GM12878 (cell line): Measurements from ENCODE around the gene MLLT3. TPM values are rescaled to one million over a fixed set of nuclear protein-coding genes. Genes with fewer than 3 reads are reported as not detected.

Experiments used
- ATAC-seq: fragments of 200-7000 bp; cut with Tn5 transposase; 3 replicates; pipeline ENCODE4 v1.9.1; 2020; ENCODE audit warnings: mild to moderate bottlenecking, moderate library complexity
- BruUV-seq: library from RNA; stranded (reverse); fragments of 400-500 nt; replicated peaks from 2 replicates; lab custom pipeline; 2021; lab: Mats Ljungman, UMichigan
- CTCF ChIA-PET: fragments of 300-600 bp; sonication (Branson Sonifier 250); formaldehyde crosslinking; extraction: SDS; loops from one replicate; lab custom pipeline; 2021; ENCODE audit warnings: inconsistent platforms; lab: Yijun Ruan, JAX
- POLR2A ChIA-PET: fragments of 350-600 bp; formaldehyde crosslinking; extraction: SDS; loops from one replicate; lab custom pipeline; 2021; ENCODE audit warnings: inconsistent platforms; lab: Charles Lee
- RAD21 ChIA-PET: fragments of 300-600 bp; sonication (Branson Sonifier 250); formaldehyde crosslinking; loops from one replicate; lab custom pipeline; 2023; ENCODE audit warnings: antibody characterized with exemption; ENCODE audit not compliant: unreplicated experiment; lab: Charles Lee
- SMC1A ChIA-PET: fragments of 300-600 bp; sonication (Branson Sonifier 250); formaldehyde crosslinking; loops from one replicate; lab custom pipeline; 2023; ENCODE audit not compliant: unreplicated experiment, uncharacterized antibody; lab: Charles Lee
- DNase-seq: peaks from one replicate; pipeline ENCODE4 v3.0.0-alpha.2; 2011; ENCODE audit warnings: low read depth, low spot score
- FAIRE-seq: peaks from 3 replicates; lab custom pipeline; 2011; peaks lifted over from hg19 to GRCh38; lab: Jason Lieb, UNC
- H2AFZ ChIP-seq: 2 replicates; pipeline ENCODE4 v1.6.0; 2011; ENCODE audit warnings: low read depth, low read length, control low read depth; ENCODE audit not compliant: control insufficient read depth
- H3K27ac ChIP-seq: 2 replicates; pipeline ENCODE4 v1.5.1; 2011; ENCODE audit warnings: control low read depth; ENCODE audit not compliant: control insufficient read depth, insufficient read depth
- H3K27me3 ChIP-seq, 2 experiments: replicated peaks in 1 of 2; 2 replicates each; pipeline versions ENCODE4 v1.6.0 to v1.6.1; 2011; ENCODE audit warnings: low read length in 1 of 2; ENCODE audit not compliant: control insufficient read depth in 2 of 2, insufficient read depth in 2 of 2
- H3K36me3 ChIP-seq, 2 experiments: 2 replicates each; pipeline ENCODE4 v1.5.1; 2011; ENCODE audit warnings: low read length in 1 of 2; ENCODE audit not compliant: control insufficient read depth in 2 of 2, insufficient read depth in 2 of 2
- H3K4me1 ChIP-seq: 2 replicates; pipeline ENCODE4 v1.6.1; 2011; ENCODE audit warnings: mild to moderate bottlenecking, low read length, moderate library complexity, mixed read lengths; ENCODE audit not compliant: control insufficient read depth, insufficient read depth
- H3K4me2 ChIP-seq: 2 replicates; pipeline ENCODE4 v1.6.0; 2011; ENCODE audit warnings: control low read depth; ENCODE audit not compliant: control insufficient read depth, insufficient read depth
- H3K4me3 ChIP-seq: fragments of 200-600 bp; sonication (generic); 2 replicates; pipeline ENCODE4 v1.5.1; 2016
- H3K79me2 ChIP-seq: 2 replicates; pipeline ENCODE4 v1.6.0; 2011; ENCODE audit warnings: low read length; ENCODE audit not compliant: control insufficient read depth, insufficient read depth
- H3K9ac ChIP-seq: 2 replicates; pipeline ENCODE4 v1.8.0; 2011; ENCODE audit warnings: low read length, control low read depth, mixed read lengths; ENCODE audit not compliant: control insufficient read depth, insufficient read depth
- H3K9me3 ChIP-seq: replicated peaks from 3 replicates; pipeline ENCODE4 v1.5.1; 2011; ENCODE audit warnings: mild to moderate bottlenecking, low read length; ENCODE audit not compliant: control insufficient read depth, insufficient read depth
- H4K20me1 ChIP-seq: 2 replicates; pipeline ENCODE4 v1.6.0; 2011; ENCODE audit not compliant: control insufficient read depth, insufficient read depth
- BMI1 ChIP-seq: fragments of 450-650 bp; IDR thresholded peaks from 2 replicates; pipeline ENCODE4 v1.6.1; 2016; ENCODE audit warnings: mild to moderate bottlenecking, moderate library complexity, borderline replicate concordance
- GATAD2B ChIP-seq: fragments of 450-650 bp; conservative IDR thresholded peaks from 2 replicates; pipeline ENCODE4 v1.6.1; 2017; ENCODE audit warnings: low read depth, mild to moderate bottlenecking, moderate library complexity
- NRF1 ChIP-seq: conservative IDR thresholded peaks from 2 replicates; pipeline ENCODE4 v1.6.1; 2011; ENCODE audit warnings: mild to moderate bottlenecking, low read depth, low read length, improper control_type of control experiment
- ZNF384 ChIP-seq: IDR thresholded peaks from 2 replicates; pipeline ENCODE4 v1.6.1; 2012; ENCODE audit warnings: low read depth, mild to moderate bottlenecking, low read length, improper control_type of control experiment, borderline replicate concordance
- ZSCAN29 ChIP-seq: fragments of 450-650 bp; IDR thresholded peaks from 2 replicates; pipeline ENCODE4 v1.6.1; 2017; ENCODE audit warnings: mild to moderate bottlenecking, moderate library complexity
- whole genome bisulfite sequencing: methylation state at CpG from one replicate; pipeline ENCODE4 v1.1.6; 2016; ENCODE audit warnings: low lambda C conversion rate; ENCODE audit not compliant: insufficient replicate concordance, insufficient coverage; ENCODE audit errors: missing lambda C conversion rate; 5-methylcytosine and 5-hydroxymethylcytosine counted together
- in situ Hi-C: fragments of 300-500 bp; cut with MboI; formaldehyde crosslinking; loops from 9 replicates; pipeline ENCODE4 v1.14.3; 2018; ENCODE audit warnings: mixed read lengths
- intact Hi-C: fragments of 100-400 bp; cut with micrococcal nuclease; formaldehyde crosslinking; loops from one replicate; pipeline ENCODE4 v1.14.2; 2022; ENCODE audit not compliant: unreplicated experiment
- polyA plus RNA-seq, 11 experiments: library from polyadenylated mRNA; depleted of rRNA in 4 of 11; unstranded in 6 of 11; stranded (reverse) in 5 of 11; fragments of >200 nt; fragmentation: Nextera tagmentation in 4 of 11; fragmentation: Illumina TruSeq in 1 of 11; extraction: Ambion mirVana in 4 of 11; extraction: Trizol in 1 of 11; gene quantifications; 1 replicate in 1 of 11; 2 replicates in 10 of 11; pipeline versions ENCODE4 v1.2.1 to v1.2.3, GENCODE V29; 2011 to 2016; ENCODE audit warnings: inconsistent platforms in 2 of 11, missing spikeins in 2 of 11, low read depth in 1 of 11
- total RNA-seq, 4 experiments: library from RNA; depleted of rRNA in 3 of 4; stranded (reverse); fragments of >200 nt in 3 of 4; fragmentation: Illumina TruSeq in 1 of 4; extraction: Trizol in 1 of 4; gene quantifications; 2 replicates each; pipeline versions ENCODE4 v1.2.1 to v1.2.3, GENCODE V29; 2013 to 2021
- TF ChIP-seq, protein P1 (sequence below): fragments of 450-650 bp; IDR thresholded peaks from 2 replicates; pipeline ENCODE4 v1.6.1; 2014; ENCODE audit warnings: mild to moderate bottlenecking

The MLLT3 gene
- total and polyA plus RNA-seq, 10 of the 15 experiments (the other 5 are each of a cell fraction or from before 2014, with no cell fraction given): 17.7 to 72.3 (median 35.6) TPM

DNA sequence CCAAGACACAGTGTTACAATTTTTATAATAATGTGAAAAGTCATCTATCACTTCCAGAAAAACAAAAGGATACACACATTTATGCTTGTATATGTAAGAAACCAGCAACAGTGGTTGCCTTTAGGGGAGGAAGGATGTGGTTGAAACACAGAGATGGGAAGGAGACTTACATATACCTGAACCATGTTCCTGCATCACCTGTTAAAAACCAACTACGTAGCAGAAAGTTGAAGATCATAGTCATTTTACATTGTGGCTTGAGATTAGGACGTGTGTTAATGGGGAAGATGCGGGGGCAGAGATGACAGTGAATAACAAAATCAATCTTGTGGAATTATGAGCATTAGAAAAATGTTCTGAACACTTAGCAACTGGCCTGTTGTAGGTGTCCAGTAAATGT lies 307.3 kb downstream of the MLLT3 start (continued):
- TF ChIP-seq, protein P1, sequence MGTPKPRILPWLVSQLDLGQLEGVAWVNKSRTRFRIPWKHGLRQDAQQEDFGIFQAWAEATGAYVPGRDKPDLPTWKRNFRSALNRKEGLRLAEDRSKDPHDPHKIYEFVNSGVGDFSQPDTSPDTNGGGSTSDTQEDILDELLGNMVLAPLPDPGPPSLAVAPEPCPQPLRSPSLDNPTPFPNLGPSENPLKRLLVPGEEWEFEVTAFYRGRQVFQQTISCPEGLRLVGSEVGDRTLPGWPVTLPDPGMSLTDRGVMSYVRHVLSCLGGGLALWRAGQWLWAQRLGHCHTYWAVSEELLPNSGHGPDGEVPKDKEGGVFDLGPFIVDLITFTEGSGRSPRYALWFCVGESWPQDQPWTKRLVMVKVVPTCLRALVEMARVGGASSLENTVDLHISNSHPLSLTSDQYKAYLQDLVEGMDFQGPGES: no peak
- TF ChIP-seq ZNF384 (no peak), ZSCAN29 (no peak), BMI1 (no peak)

DNA sequence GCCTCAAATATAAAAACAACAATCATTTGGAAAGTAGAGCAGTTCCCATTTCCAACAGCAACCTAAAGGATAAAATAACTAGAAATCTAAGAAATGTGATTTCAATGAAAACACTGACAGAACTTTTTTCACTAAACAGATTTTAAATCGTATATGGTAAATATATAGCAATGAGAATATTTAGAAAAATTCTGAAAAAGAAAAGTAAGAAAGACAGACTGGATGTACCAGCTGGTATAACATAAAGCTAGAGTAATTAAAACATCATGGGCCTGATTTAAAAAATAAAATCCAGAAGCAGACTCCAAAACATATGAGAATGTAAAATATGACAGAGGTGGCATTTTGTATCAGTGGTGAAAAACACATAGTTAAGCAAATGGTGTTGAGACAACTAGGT lies 308.9 kb downstream of the MLLT3 start:
- DNase-seq: no peak
- no peaks in the 10 kb centered on the region for H3K79me2 ChIP-seq
- intact Hi-C loops: no loop called here
- no peak overlapping the region for H2AFZ ChIP-seq
- H3K27ac ChIP-seq: no peak overlapping the region
- H4K20me1 ChIP-seq: no peaks in the 10 kb centered on the region
- no TSS peak for BruUV-seq
- H3K4me3 ChIP-seq: no peak overlapping the region
- H3K9ac ChIP-seq: no peak overlapping the region
- RAD21 ChIA-PET: no interaction called here
- WGBS: 35% methylated on average over 1 of the region's 1 CpG
- TF ChIP-seq GATAD2B (no peak), NRF1 (no peak)
- TF ChIP-seq, all 136 proteins: peak for 0
- Histone ChIP-seq H3K27me3 (no peaks in the 10 kb centered on the region), H3K36me3 (no peaks in the 10 kb centered on the region), H3K4me1 (no peaks in the 10 kb centered on the region), H3K9me3 (no peaks in the 10 kb centered on the region), H3K4me2 (no peak overlapping the region)
- SMC1A ChIA-PET: interaction anchor here (1.0 kb wide), 1 partner anchor 10 kb away, joined by 3 read pairs; no protein-coding TSS in a partner anchor
- FAIRE-seq (no peak), ATAC-seq (no peak)
- POLR2A ChIA-PET: no interaction called here
- CTCF ChIA-PET: no interaction called here
- in situ Hi-C loops: no loop called here
